NCI-H128 (cell line): ENCODE data around the gene TGM4.
"Not testable (repeated sequence)": the region's sequence is repeated elsewhere in the genome, so short reads cannot be mapped to it uniquely, and the experiment has no call there.

Experiments
- DNase-seq: peaks from one replicate; lab custom pipeline; 2025; ENCODE audit not compliant: unreplicated experiment; lab: John Stamatoyannopoulos, UW

TGM4 gene

GRCh38 chr3:44874308-44874707, at the start of gene TGM4:
Gene TGM4 (plus strand): TSS chr3:44874608. CDS start chr3:44874679, 71 bp downstream.
- DNase-seq: no peak

GRCh38 chr3:44825264-44825925, 49.0 kb upstream of the TGM4 start:
- DNase-seq: no peak

- no peak for DNase-seq
Measured at GRCh38 chr3:44827196-44827595, 47.2 kb upstream of the TGM4 start.

- no peak for DNase-seq
Measured at GRCh38 chr3:44831232-44831631, 43.2 kb upstream of the TGM4 start.

GRCh38 chr3:44832032-44832431, 42.4 kb upstream of the TGM4 start:
- DNase-seq: no peak

- DNase-seq: no peak
Measured at GRCh38 chr3:44832965-44833364, 41.4 kb upstream of the TGM4 start.

GRCh38 chr3:44833394-44833793, 41.0 kb upstream of the TGM4 start:
- no peak for DNase-seq

- no peak for DNase-seq
Measured at GRCh38 chr3:44835684-44836083, 38.7 kb upstream of the TGM4 start.

GRCh38 chr3:44842376-44842775, 32.0 kb upstream of the TGM4 start:
- DNase-seq: no peak

GRCh38 chr3:44845528-44846520, 28.6 kb upstream of the TGM4 start:
- DNase-seq: no peak

GRCh38 chr3:44848634-44849033, 25.8 kb upstream of the TGM4 start:
- no peak for DNase-seq

GRCh38 chr3:44856663-44857062, 17.7 kb upstream of the TGM4 start:
- not testable (repeated sequence) for DNase-seq

GRCh38 chr3:44860117-44860516, 14.3 kb upstream of the TGM4 start:
- DNase-seq: no peak

- DNase-seq: peak; percentile 74
Measured at GRCh38 chr3:44861412-44862225, 12.8 kb upstream of the TGM4 start, which contains the start of gene TMEM42. Gene TMEM42 (plus strand): TSS chr3:44861912. CDS start chr3:44861925, 13 bp downstream.

- no peak for DNase-seq
Measured at GRCh38 chr3:44862226-44862637, 12.2 kb upstream of the TGM4 start.

- DNase-seq: peak; percentile 43
Measured at GRCh38 chr3:44865272-44866035, 9.0 kb upstream of the TGM4 start.

GRCh38 chr3:44867421-44868111, 6.8 kb upstream of the TGM4 start:
- DNase-seq: no peak

- DNase-seq: no peak
Measured at GRCh38 chr3:44870375-44871061, 3.9 kb upstream of the TGM4 start.

- no peak for DNase-seq
Measured at GRCh38 chr3:44875596-44875995, 1.2 kb downstream of the TGM4 start.
